H1 (cell line): ENCODE results near the gene PAX5. TPM values are rescaled to one million over a fixed set of nuclear protein-coding genes. Genes with fewer than 3 reads are reported as not detected.

Experiments
- BACH1 ChIP-seq: IDR thresholded peaks from 2 replicates; pipeline ENCODE4 v1.6.1; 2012; ENCODE audit warnings: low read length, improper control_type of control experiment
- RNF2 ChIP-seq: fragments of 200-900, 300-1000 bp; sonication (generic); IDR thresholded peaks from 2 replicates; pipeline ENCODE4 v1.7.1; 2016; ENCODE audit warnings: borderline replicate concordance, low read depth, mild to moderate bottlenecking, antibody characterized with exemption, low read length; ENCODE audit not compliant: poor library complexity, severe bottlenecking; ENCODE audit errors: missing control alignments
- polyA plus RNA-seq, 7 experiments: library from polyadenylated mRNA; depleted of rRNA in 3 of 7; stranded (reverse) in 5 of 7; unstranded in 2 of 7; fragments of >200 nt in 5 of 7; fragments of 200-250 nt in 2 of 7; gene quantifications; 1 replicate in 5 of 7; 2 replicates in 1 of 7; 4 replicates in 1 of 7; pipeline versions ENCODE4 v1.2.1 to v1.2.3, GENCODE V29; 2011 to 2013; ENCODE audit warnings: missing spikeins in 2 of 7, mixed read lengths in 2 of 7
- total RNA-seq: library from RNA; stranded (reverse); fragmentation: NEBNext Ultra II Directional; extraction: Animal tissue kit (Norgen Biotek cat#: 25700); gene quantifications from 2 replicates; pipeline ENCODE4 v1.2.1, GENCODE V29; 2021

The PAX5 gene
- total and polyA plus RNA-seq, 2 of the 8 experiments (the other 6 are each of a cell fraction or from before 2014, with no cell fraction given): 0.29 to 0.43 TPM

DNA sequence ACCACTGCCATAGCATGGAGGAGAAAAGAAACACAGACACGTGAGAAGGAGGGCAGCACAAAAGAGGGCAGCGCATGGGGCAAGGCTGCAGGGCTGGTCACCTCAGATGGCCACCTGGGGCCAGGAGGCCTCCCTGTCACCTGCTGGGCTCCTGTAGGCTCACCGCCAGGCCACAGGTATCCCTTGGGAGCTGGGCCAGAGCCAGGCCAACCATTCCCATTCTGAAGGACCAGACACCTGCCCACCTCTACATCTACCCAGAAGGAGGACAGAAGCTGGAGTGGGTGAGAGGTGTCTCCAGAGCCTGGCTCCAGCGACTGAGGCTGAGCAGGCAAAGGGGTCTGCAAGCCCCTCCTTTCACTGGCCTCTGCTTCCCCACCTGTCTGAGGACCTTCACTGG is 103.1 kb downstream of the PAX5 start (continued):
- no peak for TF ChIP-seq BACH1
- TF ChIP-seq RNF2: no peak
- TF ChIP-seq, all 59 proteins: peak for 0
